Body of pancreas (tissue), 4 donors: ENCODE results near the gene MEDAG.

Experiments used
- CTCF ChIP-seq, 7 experiments: fragments of 450-650 bp in 4 of 7; fragments of 200-600 bp in 3 of 7; sonication (generic) in 3 of 7; IDR thresholded peaks; one replicate each; pipeline ENCODE4 v1.5.1; 2016 to 2019; ENCODE audit warnings: antibody characterized with exemption in 7 of 7
- POLR2A ChIP-seq, 3 donors: fragments of 450-650 bp; IDR thresholded peaks; one replicate each; pipeline ENCODE4 v1.6.1; 2016; ENCODE audit warnings: antibody characterized with exemption in 3 of 3, mild to moderate bottlenecking in 2 of 3

GRCh38 chr13:30918662-30919405 lies 12.8 kb downstream of the MEDAG start:
- TF ChIP-seq CTCF (IDR thresholded peaks at IDR 0.05): no peak
- no peak for TF ChIP-seq POLR2A (IDR thresholded peaks at IDR 0.05)
